K562 (cell line): Measurements from ENCODE around the gene TOMM40L. TPM values are rescaled to one million over a fixed set of nuclear protein-coding genes. Genes with fewer than 3 reads are reported as not detected.

ENCODE experiments used
- ATAC-seq: fragments of 200-7000 bp; cut with Tn5 transposase; 3 replicates; pipeline ENCODE4 v1.9.1; 2020; ENCODE audit warnings: moderate library complexity
- BruUV-seq: library from RNA; stranded (reverse); fragments of 400-500 nt; replicated peaks from 2 replicates; lab custom pipeline; 2021; lab: Mats Ljungman, UMichigan
- CTCF ChIA-PET: fragments of 300-600 bp; formaldehyde crosslinking; extraction: SDS; loops from one replicate; lab custom pipeline; 2021; ENCODE audit warnings: low intra/inter-chr PET ratio; lab: Yijun Ruan, JAX
- POLR2A ChIA-PET: fragments of 300-600, 350-650 bp; sonication (Branson Sonifier 250); formaldehyde crosslinking; extraction: SDS; loops from one replicate; lab custom pipeline; 2021; ENCODE audit warnings: antibody characterized with exemption, inconsistent platforms; lab: Yijun Ruan, JAX
- DNase-seq, 4 experiments: peaks; one replicate each; pipeline versions ENCODE4 v3.0.0 to v3.0.0-alpha.2; 2011 to 2018; ENCODE audit warnings: low spot score in 3 of 4, mixed read lengths in 3 of 4; ENCODE audit errors: extremely low read depth in 1 of 4
- FAIRE-seq: peaks from 2 replicates; lab custom pipeline; 2011; peaks lifted over from hg19 to GRCh38; lab: Jason Lieb, UNC
- H2AFZ ChIP-seq: 2 replicates; pipeline ENCODE4 v1.6.0; 2011; ENCODE audit warnings: low read depth, low read length, control low read depth, inconsistent platforms
- H3K27ac ChIP-seq: fragments of 200-600 bp; 3 replicates; pipeline ENCODE4 v1.8.0; 2011; ENCODE audit warnings: low read depth, mild to moderate bottlenecking, control low read depth, inconsistent platforms, low read length, moderate library complexity, mixed read lengths; ENCODE audit errors: extremely low read depth
- H3K27me3 ChIP-seq, 2 experiments: fragments of 300-600 bp in 1 of 2; 2 replicates in 1 of 2; 3 replicates in 1 of 2; pipeline versions ENCODE4 v1.6.0 to v1.8.0; 2011; ENCODE audit warnings: inconsistent platforms in 2 of 2, low read length in 2 of 2, mild to moderate bottlenecking in 1 of 2, mixed read lengths in 1 of 2, moderate library complexity in 1 of 2; ENCODE audit not compliant: control insufficient read depth in 2 of 2, insufficient read depth in 2 of 2
- H3K36me3 ChIP-seq: fragments of 300-600 bp; 3 replicates; pipeline ENCODE4 v1.8.0; 2011; ENCODE audit warnings: mild to moderate bottlenecking, low read length, inconsistent platforms; ENCODE audit not compliant: control insufficient read depth, insufficient read depth
- H3K4me1 ChIP-seq, 2 experiments: fragments of 200-600 bp in 1 of 2; replicated peaks in 1 of 2; 2 replicates in 1 of 2; 3 replicates in 1 of 2; pipeline versions ENCODE4 v1.5.1 to v1.8.0; 2011; ENCODE audit warnings: inconsistent platforms in 2 of 2, low read length in 2 of 2, mild to moderate bottlenecking in 1 of 2, mixed read lengths in 1 of 2, moderate library complexity in 1 of 2; ENCODE audit not compliant: control insufficient read depth in 2 of 2, insufficient read depth in 2 of 2
- H3K4me2 ChIP-seq: 2 replicates; pipeline ENCODE4 v1.6.1; 2011; ENCODE audit warnings: low read length, control low read depth, inconsistent platforms, mixed read lengths; ENCODE audit not compliant: insufficient read depth
- H3K4me3 ChIP-seq: fragments of 200-600 bp; sonication (generic), shearing (Covaris generic); 2 replicates; pipeline ENCODE4 v1.5.1; 2016; ENCODE audit warnings: control low read depth, inconsistent platforms
- H3K79me2 ChIP-seq: fragments of 200-600 bp; 3 replicates; pipeline ENCODE4 v1.8.0; 2011; ENCODE audit warnings: low read length, inconsistent platforms; ENCODE audit not compliant: control insufficient read depth, insufficient read depth
- H3K9ac ChIP-seq, 2 experiments: 2 replicates each; pipeline versions ENCODE4 v1.6.0 to v1.6.1; 2011; ENCODE audit warnings: low read depth in 2 of 2, low read length in 2 of 2, control low read depth in 1 of 2, inconsistent platforms in 1 of 2, mild to moderate bottlenecking in 1 of 2, mixed read lengths in 1 of 2; ENCODE audit not compliant: insufficient read depth in 1 of 2
- H3K9me1 ChIP-seq: one replicate; pipeline ENCODE4 v1.6.0; 2011; ENCODE audit warnings: inconsistent platforms, mild to moderate bottlenecking, low read length, moderate library complexity; ENCODE audit not compliant: control insufficient read depth, insufficient read depth
- H3K9me3 ChIP-seq: replicated peaks from 2 replicates; pipeline ENCODE4 v1.5.1; 2011; ENCODE audit warnings: low read depth, low read length, inconsistent platforms; ENCODE audit not compliant: control insufficient read depth, insufficient read depth
- H4K20me1 ChIP-seq: replicated peaks from 2 replicates; pipeline ENCODE4 v1.6.1; 2011; ENCODE audit warnings: low read length, inconsistent platforms, mixed read lengths; ENCODE audit not compliant: control insufficient read depth, insufficient read depth
- FOSL1 ChIP-seq: fragments of 200-800 bp; sonication (Bioruptor generic); conservative IDR thresholded peaks from 2 replicates; pipeline ENCODE4 v1.6.1; 2016; ENCODE audit warnings: missing genetic modification characterization, missing compliant biosample characterization
- HEY1 ChIP-seq: fragments of 250-450 bp; sonication (Bioruptor Pico); IDR thresholded peaks from 2 replicates; pipeline ENCODE4 v1.5.0; 2020; ENCODE audit warnings: mild to moderate bottlenecking, moderate library complexity, borderline replicate concordance
- HINFP ChIP-seq: fragments of 450-650 bp; conservative IDR thresholded peaks from 2 replicates; pipeline ENCODE4 v1.6.1; 2016; ENCODE audit warnings: missing genetic modification characterization, low read depth, mild to moderate bottlenecking, control low read depth, missing compliant biosample characterization
- KHSRP ChIP-seq: fragments of 450-650 bp; IDR thresholded peaks from 2 replicates; pipeline ENCODE4 v1.6.1; 2017
- MYC ChIP-seq, 2 experiments: fragments of 250-450 bp in 1 of 2; sonication (Bioruptor Pico) in 1 of 2; IDR thresholded peaks; 2 replicates each; pipeline versions ENCODE4 v1.5.1 to v1.6.1; 2012 to 2021; ENCODE audit warnings: low read depth in 2 of 2, borderline replicate concordance in 1 of 2, improper control_type of control experiment in 1 of 2, low read length in 1 of 2, mild to moderate bottlenecking in 1 of 2, moderate library complexity in 1 of 2
- NONO ChIP-seq, 2 experiments: fragments of 200-400 bp in 1 of 2; fragments of 450-650 bp in 1 of 2; formaldehyde crosslinking in 1 of 2; IDR thresholded peaks; 2 replicates each; pipeline ENCODE4 v1.6.1; 2017; ENCODE audit warnings: low read depth in 2 of 2, mild to moderate bottlenecking in 2 of 2, moderate library complexity in 2 of 2, low read length in 1 of 2
- POLR3A ChIP-seq: IDR thresholded peaks from 2 replicates; pipeline ENCODE4 v1.6.1; 2011; ENCODE audit warnings: borderline replicate concordance, mild to moderate bottlenecking, moderate library complexity; ENCODE audit not compliant: insufficient read length, insufficient read depth; ENCODE audit errors: extremely low read depth
- RBFOX2 ChIP-seq: fragments of 200-400 bp; formaldehyde crosslinking; IDR thresholded peaks from 2 replicates; pipeline ENCODE4 v1.6.1; 2017; ENCODE audit warnings: low read depth, mild to moderate bottlenecking, low read length, moderate library complexity
- SMARCA4 ChIP-seq: fragments of 450-650 bp; IDR thresholded peaks from 2 replicates; pipeline ENCODE4 v1.6.1; 2016
- TCF7L2 ChIP-seq: fragments of 150-350 bp; IDR thresholded peaks from 2 replicates; pipeline ENCODE4 v1.6.1; 2016; ENCODE audit warnings: low read depth, mild to moderate bottlenecking, low read length, moderate library complexity
- TGIF2 ChIP-seq: sonication (generic); formaldehyde crosslinking; IDR thresholded peaks from 2 replicates; pipeline ENCODE4 v1.8.1; 2022; ENCODE audit warnings: mild to moderate bottlenecking, missing genetic modification reagents, moderate library complexity
- ZBTB12 ChIP-seq: fragments of 250-450 bp; sonication (Bioruptor Pico); IDR thresholded peaks from 2 replicates; pipeline ENCODE4 v1.4.0; 2020
- ZNF639 ChIP-seq, 2 experiments: fragments of 200-800 bp in 1 of 2; sonication (Bioruptor generic) in 1 of 2; sonication (generic) in 1 of 2; formaldehyde crosslinking in 1 of 2; IDR thresholded peaks in 1 of 2; conservative IDR thresholded peaks in 1 of 2; 2 replicates each; pipeline versions ENCODE4 v1.5.0 to v1.6.1; 2016 to 2020; ENCODE audit warnings: missing compliant biosample characterization in 1 of 2, missing genetic modification characterization in 1 of 2, missing genetic modification reagents in 1 of 2
- WGBS: fragments of 100-300 bp; shearing (Covaris generic); methylation state at CpG from one replicate; pipeline ENCODE4 v1.1.6; 2016; ENCODE audit warnings: low coverage, mixed read lengths; ENCODE audit not compliant: insufficient coverage; ENCODE audit errors: missing lambda C conversion rate; 5-methylcytosine and 5-hydroxymethylcytosine counted together
- in situ Hi-C: fragments of 300-500 bp; cut with MboI; formaldehyde crosslinking; loops from 4 replicates; pipeline ENCODE4 v1.15.0; 2018; ENCODE audit warnings: inconsistent platforms, mixed read lengths
- intact Hi-C: fragments of 100-400 bp; cut with micrococcal nuclease; formaldehyde crosslinking; loops from 2 replicates; pipeline ENCODE4 v1.14.2; 2022
- polyA plus RNA-seq, 8 experiments: library from polyadenylated mRNA; depleted of rRNA in 4 of 8; stranded (reverse) in 5 of 8; unstranded in 3 of 8; fragments of >200 nt; fragmentation: Nextera tagmentation in 2 of 8; fragmentation: Illumina TruSeq in 1 of 8; extraction: Ambion mirVana in 2 of 8; extraction: Trizol in 1 of 8; gene quantifications; 2 replicates each; pipeline versions ENCODE4 v1.2.1 to v1.2.3, GENCODE V29; 2011 to 2014; ENCODE audit warnings: inconsistent platforms in 1 of 8, missing spikeins in 1 of 8
- total RNA-seq, 7 experiments: library from RNA; depleted of rRNA in 6 of 7; stranded (reverse); fragments of >200 nt in 6 of 7; fragmentation: Illumina TruSeq in 2 of 7; extraction: Trizol in 2 of 7; gene quantifications; 2 replicates each; pipeline versions ENCODE4 v1.2.1 to v1.2.3, GENCODE V29; 2011 to 2021; ENCODE audit warnings: low replicate concordance in 1 of 7

TOMM40L gene
- total and polyA plus RNA-seq, 9 of the 15 experiments (the other 6 are each of a cell fraction or from before 2014, with no cell fraction given), result 9.6 to 33.6 (median 25.2) TPM

- intact Hi-C loops (loop anchor here (1.0 to 2.0 kb wide), 3 partner anchors 17 to 183 kb away; no protein-coding TSS in a partner anchor), in situ Hi-C loops (no loop called here)
- Histone ChIP-seq H4K20me1 (no peaks in the 10 kb centered on the region), H3K79me2 (no peaks in the 10 kb centered on the region), H3K9me3 (no peaks in the 10 kb centered on the region), H3K4me1 (peaks cover 18 to 28% of the 10 kb centered on the region in 2 experiments), H3K4me2 (no peak overlapping the region), H3K27ac (no peak overlapping the region), H3K4me3 (no peak overlapping the region), H3K36me3 (no peaks in the 10 kb centered on the region), H3K27me3 (no peaks in the 10 kb centered on the region), H2AFZ (peak overlapping the region; percentile 94; the same call in 1 of the 2 replicates), H3K9me1 (no peaks in the 10 kb centered on the region), H3K9ac (peak overlapping the region in 1 of 2 experiments; percentile 43; a peak in 1 of 4 replicates)
- FAIRE-seq, result no peak
- POLR2A ChIA-PET, result interaction anchor here (0.7 to 1.8 kb wide), 4 partner anchors 10 to 783 kb away, joined by 3 to 8 read pairs (median 6); partner anchors contain the start of genes B4GALT3 and NDUFS2
- BruUV-seq, result no TSS peak
- WGBS, result 22% methylated on average over 8 of the region's 8 CpGs
- CTCF ChIA-PET, result interaction anchor here (0.9 to 2.4 kb wide), 3 partner anchors 29 to 176 kb away, joined by 3 to 9 read pairs (median 5); partner anchors contain the start of gene CFAP126
- no peak for DNase-seq
- no peak for ATAC-seq
- no peak for TF ChIP-seq MYC (IDR thresholded peaks at IDR 0.05; ENCODE audit: low read depth, low read length)
- no peak for TF ChIP-seq MYC (CRISPR knock-in tag; IDR thresholded peaks at IDR 0.05; ENCODE audit: borderline replicate concordance, low read depth)
- no peak for TF ChIP-seq KHSRP
- no peak for TF ChIP-seq HEY1 (CRISPR knock-in tag)
- no peak for TF ChIP-seq SMARCA4
- TF ChIP-seq ZNF639 (CRISPR knock-in tag; conservative IDR thresholded peaks at IDR 0.05 in 1 of 2, IDR thresholded peaks at IDR 0.05 in 1 of 2), result no peak
- TF ChIP-seq HINFP (tag), result no peak
- no peak for TF ChIP-seq RBFOX2
- TF ChIP-seq POLR3A, result no peak
- no peak for TF ChIP-seq FOSL1 (tag)
- TF ChIP-seq TCF7L2, result no peak
- no peak for TF ChIP-seq TGIF2 (CRISPR knock-in tag)
- no peak for TF ChIP-seq NONO (IDR thresholded peaks at IDR 0.05; ENCODE audit: low read depth in 2 of 2, low read length in 1 of 2)
- no peak for TF ChIP-seq ZBTB12 (CRISPR knock-in tag)
Observed at GRCh38 chr1:161191971-161192370, 33.9 kb upstream of the TOMM40L start.
